ENCODE results near the gene FAM135A.
"Not testable (repeated sequence)": the region's sequence is repeated elsewhere in the genome, so short reads cannot be mapped to it uniquely, and the experiment has no call there.

The FAM135A gene

GRCh38 chr6:70396796-70397729, 16.2 kb upstream of the FAM135A start:
- DNase-seq = no peak

- no peak for DNase-seq
Observed at GRCh38 chr6:70398783-70399728, 14.3 kb upstream of the FAM135A start.

- DNase-seq = no peak
Observed at GRCh38 chr6:70404658-70405057, 8.7 kb upstream of the FAM135A start.

- DNase-seq = no peak
Observed at GRCh38 chr6:70409216-70409615, 4.1 kb upstream of the FAM135A start.

- DNase-seq = no peak
Observed at GRCh38 chr6:70411542-70412251, 1.6 kb upstream of the FAM135A start.

DNA sequence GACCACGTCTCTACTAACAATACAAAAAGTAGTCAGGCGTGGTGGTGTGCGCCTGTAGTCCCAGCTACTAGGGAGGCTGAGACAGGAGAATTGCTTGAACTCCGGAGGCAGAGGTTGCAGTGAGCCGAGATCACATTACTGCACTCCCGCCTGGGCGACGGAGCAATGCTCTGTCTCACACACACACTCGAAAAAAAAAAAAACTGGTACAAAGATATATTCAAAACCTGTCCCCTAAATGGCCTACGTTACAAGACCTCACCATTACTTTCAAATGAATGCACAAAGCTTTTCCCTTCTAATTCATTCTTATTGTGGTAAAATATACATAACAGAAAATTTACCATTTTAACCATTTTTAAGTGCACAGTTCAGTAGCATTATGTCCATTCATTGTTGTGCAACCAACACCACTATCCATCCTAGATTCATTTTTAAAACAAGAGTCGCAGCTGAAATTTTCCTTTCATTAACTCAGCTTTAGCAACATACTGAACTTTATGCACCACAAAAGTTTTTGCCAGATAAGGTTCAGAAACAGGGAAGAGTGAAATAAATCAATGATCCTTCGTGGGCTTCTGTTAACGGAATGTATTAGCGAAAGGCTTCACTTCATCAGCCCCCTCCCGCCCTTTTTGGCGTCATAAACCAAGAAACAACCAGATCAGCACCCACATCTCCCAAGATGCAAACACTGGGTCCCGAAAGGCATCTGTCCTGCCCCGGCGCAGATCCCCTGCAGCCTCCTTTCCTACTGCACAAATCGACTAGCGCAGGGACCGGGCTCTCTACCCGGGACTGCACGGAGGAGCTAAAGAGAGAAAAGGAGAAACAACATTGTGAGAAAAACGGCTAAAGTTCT, 825 bp upstream of the FAM135A start:
- DNase-seq = no peak

DNA sequence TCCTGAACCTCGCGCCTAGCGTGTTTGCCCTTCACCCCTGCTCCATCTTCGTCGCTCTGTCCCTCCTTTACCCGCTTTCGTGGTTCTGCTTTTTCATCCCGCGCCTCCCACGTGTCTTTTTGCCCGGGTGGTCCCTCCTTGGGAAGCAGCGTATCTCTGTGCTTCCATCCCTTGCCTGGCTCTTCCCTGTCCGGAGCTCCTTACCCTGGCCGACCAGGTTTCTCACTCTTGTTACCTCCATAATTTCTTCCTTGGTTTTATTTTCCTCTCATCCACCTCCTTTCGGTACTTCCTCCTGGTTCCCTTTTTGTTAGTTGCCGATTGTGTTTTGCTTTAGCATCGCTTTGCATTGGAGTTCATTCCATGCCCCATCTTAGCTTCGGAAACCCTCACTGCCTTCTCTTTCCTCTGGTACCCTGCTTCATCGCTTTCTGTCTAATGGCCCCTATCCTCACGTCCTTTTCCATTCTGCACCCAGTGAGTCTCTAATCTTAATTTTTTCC, 735 bp downstream of the FAM135A start:
- no peak for DNase-seq

DNA sequence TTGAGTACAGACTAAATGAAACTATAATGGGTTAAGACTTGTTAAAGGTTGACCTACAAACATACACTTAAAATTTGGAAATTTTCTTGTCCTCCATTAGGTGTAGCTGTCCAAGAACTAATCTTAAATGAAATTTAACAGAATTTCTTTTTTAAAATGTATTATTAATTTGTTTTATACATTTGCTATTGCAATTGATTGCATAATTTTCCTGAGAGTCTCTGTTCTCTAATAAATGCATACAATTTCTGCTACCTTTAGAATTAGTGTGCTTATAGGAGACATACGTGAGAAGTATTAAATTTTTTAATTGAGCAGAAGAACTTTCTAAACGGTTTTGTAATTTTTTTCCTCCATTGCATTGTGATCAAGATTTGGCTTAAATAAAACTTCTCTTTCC, 1.5 kb downstream of the FAM135A start:
- no peak for DNase-seq

DNA sequence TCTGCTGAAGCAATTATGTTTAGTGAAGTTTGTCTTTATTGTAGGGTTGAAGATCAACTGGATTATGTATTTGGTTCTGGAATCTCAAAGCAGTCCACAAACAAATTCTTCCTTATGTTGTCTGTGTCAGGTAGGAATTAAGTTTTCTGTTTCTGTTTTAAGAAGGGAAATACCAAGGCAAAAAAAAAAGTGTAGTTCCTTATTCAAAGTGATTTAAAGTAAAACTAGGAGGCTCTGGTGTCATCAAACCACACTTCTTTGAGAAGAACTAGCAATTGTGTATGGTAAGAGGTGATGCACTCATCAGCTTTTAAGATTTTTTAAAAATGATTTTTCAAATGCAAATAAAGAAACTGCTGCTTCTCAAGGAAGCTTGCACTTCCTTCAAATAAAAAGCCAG, 1.9 kb downstream of the FAM135A start:
- no peak for DNase-seq

GRCh38 chr6:70415660-70416059, 2.4 kb downstream of the FAM135A start:
- DNase-seq = no peak

DNA sequence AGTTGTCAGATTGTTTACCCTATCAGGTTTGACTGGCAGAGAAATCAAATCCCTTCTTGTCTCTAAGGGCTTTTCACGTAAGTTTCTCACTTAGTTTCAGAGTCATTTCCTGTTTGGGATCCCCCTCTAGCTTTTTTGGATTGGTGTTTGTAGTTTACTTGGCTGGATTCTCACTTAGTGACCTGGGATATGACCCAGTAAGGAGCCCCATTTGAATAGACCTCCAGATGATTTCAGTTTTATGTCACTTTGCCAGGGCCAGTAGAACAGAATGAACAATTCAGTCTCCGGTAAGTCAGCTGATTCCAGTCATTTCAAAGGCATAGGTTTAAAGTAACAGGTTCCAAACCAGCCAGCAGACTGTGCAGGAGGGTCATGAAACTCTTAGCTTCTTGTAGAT, 8.2 kb downstream of the FAM135A start:
- no peak for DNase-seq

GRCh38 chr6:70423189-70424134, 10.2 kb downstream of the FAM135A start:
- no peak for DNase-seq

DNA sequence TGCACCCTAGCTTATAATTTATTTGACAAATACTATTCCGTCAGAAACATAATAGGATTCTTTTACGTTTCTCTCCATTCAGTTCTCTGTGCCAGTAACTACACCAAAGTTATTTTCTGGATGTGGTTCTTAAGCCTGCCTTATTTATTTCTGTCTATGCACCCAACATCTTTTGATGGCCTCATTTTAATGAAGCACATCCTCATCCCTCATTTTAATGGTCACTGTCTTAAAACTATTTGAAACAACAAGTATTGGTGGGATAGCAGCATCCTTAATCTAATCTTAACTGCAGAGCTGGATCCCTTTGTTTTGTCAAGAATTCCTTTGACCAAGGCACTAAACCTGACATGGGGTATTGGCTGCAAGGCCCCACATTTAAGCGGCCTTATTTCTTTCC, 11.0 kb downstream of the FAM135A start:
- DNase-seq = no peak

DNA sequence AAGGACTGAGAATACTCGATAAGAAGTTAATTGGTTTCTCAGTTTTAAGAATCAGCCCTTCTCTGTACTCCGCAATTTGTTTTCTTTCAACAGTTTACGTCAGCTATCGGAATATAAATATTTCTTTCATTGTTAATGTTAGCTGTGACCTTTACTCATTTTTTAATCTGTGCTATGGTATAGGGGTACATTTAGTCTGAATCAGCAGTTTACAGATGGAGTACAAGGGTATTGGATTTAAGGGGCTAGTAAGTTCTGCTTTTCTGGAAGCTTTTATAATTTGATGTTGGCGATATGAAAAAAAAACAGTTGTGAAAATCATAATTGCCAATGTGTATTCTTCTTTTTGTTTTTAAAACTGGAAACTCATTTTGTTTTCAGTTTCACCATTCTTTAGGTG, 23.0 kb downstream of the FAM135A start:
- DNase-seq = no peak

- no peak for DNase-seq
Observed at GRCh38 chr6:70445001-70445400, 31.7 kb downstream of the FAM135A start.

DNA sequence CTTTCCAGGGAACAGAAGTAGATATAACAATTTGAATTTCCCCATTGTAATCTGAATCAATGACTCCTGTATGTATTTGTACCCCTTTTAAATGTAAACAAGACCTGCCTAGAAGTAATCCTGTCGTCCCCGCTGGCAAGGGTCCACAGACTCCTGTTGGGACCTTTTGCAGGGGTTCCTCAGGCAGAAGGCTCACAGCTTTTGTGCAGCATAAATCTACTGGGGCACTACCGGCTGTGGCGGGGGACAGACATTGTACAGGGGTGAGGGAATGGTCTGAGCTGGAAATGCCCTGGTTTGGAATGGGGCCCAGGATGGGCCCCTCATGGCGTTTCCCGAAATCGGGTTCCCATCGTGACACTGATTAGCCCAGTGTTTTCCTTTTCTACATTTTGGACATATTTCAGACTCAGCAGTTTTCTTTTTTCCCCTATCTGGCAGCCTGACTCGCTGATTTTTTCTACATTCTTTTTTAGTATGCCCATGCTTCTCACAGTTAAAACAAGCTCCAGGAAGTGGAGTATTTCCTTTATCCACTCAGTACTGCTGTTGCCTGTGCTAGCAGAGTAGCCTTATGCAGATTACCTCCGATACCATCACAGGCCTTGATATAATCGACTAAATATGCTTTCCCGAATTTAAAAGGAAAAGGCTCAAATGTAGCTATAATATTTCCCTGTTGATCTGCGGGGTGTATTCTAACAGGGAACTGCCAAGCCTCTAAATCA, 34.2 kb downstream of the FAM135A start:
- not testable (repeated sequence) for DNase-seq

DNA sequence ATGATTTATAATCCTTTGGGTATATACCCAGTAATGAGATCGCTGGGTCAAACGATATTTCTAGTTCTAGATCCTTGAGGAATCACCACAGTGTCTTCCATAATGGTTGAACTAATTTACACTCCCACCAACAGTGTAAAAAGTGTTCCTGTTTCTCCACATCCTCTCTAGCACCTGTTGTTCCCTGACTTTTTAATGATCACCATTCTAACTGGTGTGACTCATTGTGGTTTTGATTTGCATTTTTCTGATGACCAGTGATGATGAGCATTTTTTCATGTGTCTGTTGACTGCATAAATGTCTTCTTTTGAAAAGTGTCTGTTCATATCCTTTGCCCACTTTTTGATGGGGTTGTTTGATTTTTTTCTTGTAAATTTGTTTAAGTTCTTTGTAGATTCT, 40.6 kb downstream of the FAM135A start:
- DNase-seq = not testable (repeated sequence)

GRCh38 chr6:70456735-70457134, 43.4 kb downstream of the FAM135A start:
- DNase-seq = no peak

GRCh38 chr6:70459235-70459634, 45.9 kb downstream of the FAM135A start:
- DNase-seq = no peak

GRCh38 chr6:70459699-70460098, 46.4 kb downstream of the FAM135A start:
- not testable (repeated sequence) for DNase-seq

All from activated T-cell treated with anti-CD3 and anti-CD28 coated beads for 4 hours (primary cell).